ENCODE data around the gene ZIC1. TPM values are rescaled to one million over a fixed set of nuclear protein-coding genes. Genes with fewer than 3 reads are reported as not detected.

Gene ZIC1
- total and polyA plus RNA-seq, 2 of the 4 experiments (the other 2 are of a cell fraction), result not detected

DNA sequence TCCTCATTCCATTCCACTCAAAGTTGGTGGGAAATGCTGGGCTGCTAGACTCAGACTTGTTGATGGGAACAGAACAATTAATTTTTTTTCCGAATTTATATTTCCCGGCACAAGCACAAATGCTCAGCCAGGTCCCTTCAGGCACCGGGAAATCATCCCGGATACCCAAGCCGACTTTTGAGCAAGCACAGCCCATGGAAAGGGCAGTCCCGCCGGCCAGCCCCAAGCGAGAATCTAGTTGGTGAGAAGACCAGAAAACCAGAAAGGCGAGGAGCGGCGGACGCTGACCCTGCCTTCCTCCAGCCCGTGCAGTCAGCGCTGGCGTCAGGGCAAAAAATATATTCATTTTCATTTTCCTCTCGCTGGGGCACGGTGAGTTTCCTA, 2.1 kb upstream of the ZIC1 start:
- POLR2A ChIA-PET (ENCODE audit: unreplicated experiment), result no interaction called here
- WGBS, 2 experiments (ENCODE audit: extremely low coverage in 2 of 2, insufficient read length in 1 of 2), result 0% methylated on average over 3 of the region's 17 CpGs; no CpG with 5 or more reads in 1 of the 2 experiments
- ATAC-seq (ENCODE audit: low read depth) (no peak), DNase-seq (no peak)
- Histone ChIP-seq H3K4me1 (ENCODE audit: control insufficient read depth, insufficient read depth, low read length) (no peaks in the 10 kb centered on the region), H3K23ac (ENCODE audit: low read depth, low read length) (no peak overlapping the region), H3K56ac (ENCODE audit: extremely low read depth, insufficient read depth, low read length) (no peak overlapping the region), H3K4me3 (ENCODE audit: insufficient read depth, low read depth, low read length) (no peak overlapping the region), H2AK9ac (replicated peaks; ENCODE audit: low read depth, low read length, poor library complexity) (no peak overlapping the region), H3K9ac (ENCODE audit: low read depth, low read length) (no peak overlapping the region), H3K27ac (ENCODE audit: insufficient read depth, low read length) (no peak overlapping the region), H2BK120ac (ENCODE audit: low read depth, low read length) (no peak overlapping the region), H3K18ac (ENCODE audit: low read depth, low read length) (no peak overlapping the region), H2BK5ac (ENCODE audit: low read depth, low read length, poor library complexity, severe bottlenecking) (no peak overlapping the region), H3K27me3 (ENCODE audit: control insufficient read depth, insufficient read depth, low read length) (peaks cover 92% of the 10 kb centered on the region), H2AK5ac (ENCODE audit: low read depth, low read length) (no peak overlapping the region), H3K9me1 (ENCODE audit: insufficient read depth, low read length) (0 out of 2 replicates have a peak, but pooled peaks cover 3% of the 10 kb centered on the region), H4K8ac (ENCODE audit: low read depth in 2 of 2, low read length in 2 of 2) (no peak overlapping the region), H3K14ac (replicated peaks; ENCODE audit: low read depth, low read length) (no peak overlapping the region), H2AFZ (replicated peaks; ENCODE audit: low read length, poor library complexity) (no peak overlapping the region), H4K5ac (ENCODE audit: low read depth, low read length) (no peak overlapping the region), H3K4me2 (ENCODE audit: low read depth, low read length) (no peak overlapping the region), H3K9me3 (ENCODE audit: control insufficient read depth, insufficient read depth, low read length) (peaks cover 19% of the 10 kb centered on the region), H4K20me1 (ENCODE audit: insufficient read depth, low read length) (no peaks in the 10 kb centered on the region), H4K91ac (ENCODE audit: insufficient read depth, low read depth, low read length) (no peak overlapping the region), H2BK20ac (ENCODE audit: low read depth, low read length) (no peak overlapping the region), H3K36me3 (ENCODE audit: control insufficient read depth, insufficient read depth, low read length) (no peaks in the 10 kb centered on the region), H3K79me1 (ENCODE audit: low read depth in 1 of 2, low read length in 2 of 2) (no peaks in the 10 kb centered on the region), H3K4ac (ENCODE audit: low read depth, low read length) (no peak overlapping the region), H2BK15ac (ENCODE audit: low read depth, low read length) (no peak overlapping the region)
- TF ChIP-seq CEBPB (IDR thresholded peaks at IDR 0.05; ENCODE audit: low read depth, low read length) (no peak), MAFK (IDR thresholded peaks at IDR 0.05; ENCODE audit: low read depth, low read length) (no peak), BHLHE40 (IDR thresholded peaks at IDR 0.05; ENCODE audit: low read depth, low read length) (no peak), RCOR1 (IDR thresholded peaks at IDR 0.05; ENCODE audit: insufficient replicate concordance, low read length) (no peak), ELK1 (IDR thresholded peaks at IDR 0.05; ENCODE audit: borderline replicate concordance, low read depth, low read length) (no peak), USF2 (IDR thresholded peaks at IDR 0.05; ENCODE audit: low read depth, low read length) (no peak), RAD21 (IDR thresholded peaks at IDR 0.05; ENCODE audit: low read length) (no peak), CHD1 (IDR thresholded peaks at IDR 0.05; ENCODE audit: low read depth, low read length) (no peak), RFX5 (IDR thresholded peaks at IDR 0.05; ENCODE audit: low read depth, low read length) (no peak), NFE2L2 (IDR thresholded peaks at IDR 0.05; ENCODE audit: low read depth, low read length) (no peak), SMC3 (IDR thresholded peaks at IDR 0.05; ENCODE audit: low read depth, low read length) (no peak), MXI1 (IDR thresholded peaks at IDR 0.05; ENCODE audit: borderline replicate concordance, low read depth, low read length) (no peak), MAZ (IDR thresholded peaks at IDR 0.05; ENCODE audit: borderline replicate concordance, low read depth, low read length) (no peak), POLR2A (IDR thresholded peaks at IDR 0.05; ENCODE audit: low read depth, low read length) (no peak), FOS (IDR thresholded peaks at IDR 0.05; ENCODE audit: low read depth, low read length) (no peak)
- TF ChIP-seq, protein P1, sequence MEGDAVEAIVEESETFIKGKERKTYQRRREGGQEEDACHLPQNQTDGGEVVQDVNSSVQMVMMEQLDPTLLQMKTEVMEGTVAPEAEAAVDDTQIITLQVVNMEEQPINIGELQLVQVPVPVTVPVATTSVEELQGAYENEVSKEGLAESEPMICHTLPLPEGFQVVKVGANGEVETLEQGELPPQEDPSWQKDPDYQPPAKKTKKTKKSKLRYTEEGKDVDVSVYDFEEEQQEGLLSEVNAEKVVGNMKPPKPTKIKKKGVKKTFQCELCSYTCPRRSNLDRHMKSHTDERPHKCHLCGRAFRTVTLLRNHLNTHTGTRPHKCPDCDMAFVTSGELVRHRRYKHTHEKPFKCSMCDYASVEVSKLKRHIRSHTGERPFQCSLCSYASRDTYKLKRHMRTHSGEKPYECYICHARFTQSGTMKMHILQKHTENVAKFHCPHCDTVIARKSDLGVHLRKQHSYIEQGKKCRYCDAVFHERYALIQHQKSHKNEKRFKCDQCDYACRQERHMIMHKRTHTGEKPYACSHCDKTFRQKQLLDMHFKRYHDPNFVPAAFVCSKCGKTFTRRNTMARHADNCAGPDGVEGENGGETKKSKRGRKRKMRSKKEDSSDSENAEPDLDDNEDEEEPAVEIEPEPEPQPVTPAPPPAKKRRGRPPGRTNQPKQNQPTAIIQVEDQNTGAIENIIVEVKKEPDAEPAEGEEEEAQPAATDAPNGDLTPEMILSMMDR (conservative IDR thresholded peaks at IDR 0.05; ENCODE audit: low read depth, low read length), result no peak
- intact Hi-C loops (cut with micrococcal nuclease) (no loop called here), in situ Hi-C loops (cut with MboI; ENCODE audit: low sequenced_read_pairs) (no loop called here), dilution Hi-C loops (cut with HindIII; ENCODE audit: low sequenced_read_pairs, unreplicated experiment) (no loop called here)
- CTCF ChIA-PET, result no interaction called here
- no TSS peak for BruUV-seq (replicated peaks)

All from IMR-90 (cell line).